22Rv1 (cell line): ENCODE data around the gene CLEC4F.

Experiments
- CTCF ChIP-seq: fragments of 450-650 bp; IDR thresholded peaks from 2 replicates; pipeline ENCODE4 v1.5.1; 2017; ENCODE audit warnings: mild to moderate bottlenecking
- ZFX ChIP-seq: fragments of 450-650 bp; IDR thresholded peaks from 2 replicates; pipeline ENCODE4 v1.6.1; 2017; ENCODE audit warnings: antibody characterized with exemption, borderline replicate concordance

GRCh38 chr2:70769450-70769849 is 50.9 kb downstream of the CLEC4F start:
- no peak for TF ChIP-seq ZFX
- TF ChIP-seq CTCF = no peak
